OCI-LY1 (cell line): Measurements from ENCODE around the gene MCC.

Experiments used
- H2AFZ ChIP-seq: fragments of 200-600 bp; sonication (generic), shearing (Covaris generic); 2 replicates; pipeline ENCODE4 v1.6.0; 2014; ENCODE audit warnings: antibody characterized with exemption, mild to moderate bottlenecking, low read length
- H3F3A ChIP-seq: fragments of 200-600 bp; sonication (generic), shearing (Covaris generic); 2 replicates; pipeline ENCODE4 v1.6.0; 2014; ENCODE audit warnings: mild to moderate bottlenecking, antibody characterized with exemption, low read length, moderate library complexity; ENCODE audit not compliant: insufficient read depth
- H3K27ac ChIP-seq: fragments of 200-600 bp; sonication (generic); 2 replicates; pipeline ENCODE4 v1.5.1; 2014; ENCODE audit warnings: low read length, mixed run types, mild to moderate bottlenecking, low read depth; ENCODE audit not compliant: poor library complexity, severe bottlenecking
- H3K27me3 ChIP-seq: fragments of 200-600 bp; sonication (generic); 2 replicates; pipeline ENCODE4 v1.6.0; 2014; ENCODE audit warnings: antibody characterized with exemption, mild to moderate bottlenecking, low read length, moderate library complexity; ENCODE audit not compliant: insufficient read depth
- H3K36me3 ChIP-seq: fragments of 200-600 bp; sonication (generic); 2 replicates; pipeline ENCODE4 v1.6.1; 2014; ENCODE audit warnings: mild to moderate bottlenecking, antibody characterized with exemption, low read length, moderate library complexity, mixed read lengths; ENCODE audit not compliant: insufficient read depth
- H3K4me1 ChIP-seq: fragments of 200-600 bp; sonication (generic); 2 replicates; pipeline ENCODE4 v1.5.1; 2014; ENCODE audit warnings: mild to moderate bottlenecking, low read length, moderate library complexity; ENCODE audit not compliant: insufficient read depth, severe bottlenecking
- H3K4me2 ChIP-seq: fragments of 200-600 bp; sonication (generic), shearing (Covaris generic); 2 replicates; pipeline ENCODE4 v1.6.1; 2014; ENCODE audit warnings: low read length
- H3K4me3 ChIP-seq: fragments of 200-600 bp; sonication (generic); 2 replicates; pipeline ENCODE4 v1.5.1; 2014; ENCODE audit warnings: low read length, low read depth, mild to moderate bottlenecking, mixed read lengths; ENCODE audit not compliant: poor library complexity, severe bottlenecking
- H3K79me2 ChIP-seq: fragments of 200-600 bp; shearing (Covaris generic); 2 replicates; pipeline ENCODE4 v1.6.1; 2016; ENCODE audit warnings: mixed run types, low read length, mixed read lengths; ENCODE audit not compliant: insufficient read depth
- H3K9ac ChIP-seq: fragments of 200-600 bp; sonication (generic), shearing (Covaris generic); 2 replicates; pipeline ENCODE4 v1.6.1; 2014; ENCODE audit warnings: mild to moderate bottlenecking, low read length, mixed read lengths
- H3K9me2 ChIP-seq: fragments of 200-600 bp; sonication (generic), shearing (Covaris generic); 2 replicates; pipeline ENCODE4 v1.6.1; 2014; ENCODE audit warnings: low read depth, mild to moderate bottlenecking, low read length, mixed read lengths
- H3K9me3 ChIP-seq: fragments of 200-600 bp; shearing (Covaris generic); 2 replicates; pipeline ENCODE4 v1.6.1; 2014; ENCODE audit warnings: low read length, mixed read lengths
- H4K20me1 ChIP-seq: fragments of 200-600 bp; sonication (generic), shearing (Covaris generic); 2 replicates; pipeline ENCODE4 v1.6.0; 2016; ENCODE audit warnings: mild to moderate bottlenecking, low read length; ENCODE audit not compliant: insufficient read depth
- CTCF ChIP-seq: fragments of 200-600 bp; sonication (generic), shearing (Covaris generic); IDR thresholded peaks from 2 replicates; pipeline ENCODE4 v1.5.1; 2017; ENCODE audit warnings: mild to moderate bottlenecking, antibody characterized with exemption, low read length, moderate library complexity, mixed read lengths
- EZH2 ChIP-seq: fragments of 200-600 bp; sonication (generic), shearing (Covaris generic); IDR thresholded peaks from 2 replicates; pipeline ENCODE4 v1.8.0; 2017; ENCODE audit warnings: borderline replicate concordance, mixed run types, mild to moderate bottlenecking, antibody characterized with exemption, low read length, moderate library complexity, mixed read lengths

Gene MCC

GRCh38 chr5:113294311-113295110 lies 193.7 kb downstream of the MCC start:
- H3K27ac ChIP-seq: no peak overlapping the region
- H3K9me2 ChIP-seq: no peaks in the 10 kb centered on the region
- H3K9ac ChIP-seq: no peak overlapping the region; the same call in 1 of the 2 replicates
- H3K36me3 ChIP-seq: no peaks in the 10 kb centered on the region
- peak overlapping the region; percentile 62 for H3K4me3 ChIP-seq
- no peak overlapping the region for H2AFZ ChIP-seq
- no peak for TF ChIP-seq CTCF
- TF ChIP-seq EZH2: no peak
- H3K79me2 ChIP-seq: no peaks in the 10 kb centered on the region
- H3K9me3 ChIP-seq: no peaks in the 10 kb centered on the region
- no peaks in the 10 kb centered on the region for H3F3A ChIP-seq
- peaks cover 14% of the 10 kb centered on the region for H3K4me1 ChIP-seq
- peak overlapping the region; percentile 88 for H3K4me2 ChIP-seq
- no peaks in the 10 kb centered on the region for H4K20me1 ChIP-seq
- H3K27me3 ChIP-seq: no peaks in the 10 kb centered on the region; the same call in 1 of the 2 replicates

GRCh38 chr5:113293975-113294310 lies 194.3 kb downstream of the MCC start:
- Histone ChIP-seq H3K4me2 (peak overlapping the region; percentile 88), H3K9ac (no peak overlapping the region; the same call in 1 of the 2 replicates), H4K20me1 (no peaks in the 10 kb centered on the region), H3K9me2 (no peaks in the 10 kb centered on the region), H3K36me3 (no peaks in the 10 kb centered on the region), H3K9me3 (no peaks in the 10 kb centered on the region), H3K79me2 (no peaks in the 10 kb centered on the region), H3F3A (no peaks in the 10 kb centered on the region), H3K27me3 (no peaks in the 10 kb centered on the region; the same call in 1 of the 2 replicates), H3K4me1 (peaks cover 14% of the 10 kb centered on the region), H3K27ac (no peak overlapping the region), H3K4me3 (peak overlapping the region; percentile 62), H2AFZ (no peak overlapping the region)
- no peak for TF ChIP-seq CTCF
- no peak for TF ChIP-seq EZH2

- Histone ChIP-seq H3K79me2 (no peaks in the 10 kb centered on the region), H3K4me2 (peak overlapping the region; percentile 88; the same call in 1 of the 2 replicates), H3K9me3 (no peaks in the 10 kb centered on the region), H3K4me1 (peaks cover 14% of the 10 kb centered on the region), H3K27ac (no peak overlapping the region), H3K4me3 (peak overlapping the region; percentile 62), H2AFZ (no peak overlapping the region), H3K36me3 (no peaks in the 10 kb centered on the region), H4K20me1 (no peaks in the 10 kb centered on the region), H3K27me3 (no peaks in the 10 kb centered on the region; the same call in 1 of the 2 replicates), H3K9me2 (no peaks in the 10 kb centered on the region), H3K9ac (no peak overlapping the region), H3F3A (no peaks in the 10 kb centered on the region)
- TF ChIP-seq EZH2 (no peak), CTCF (no peak)
These were observed 194.9 kb downstream of the MCC start for GRCh38 chr5:113293068-113293974.
